ENCODE results near the gene PLCB4. TPM values are rescaled to one million over a fixed set of nuclear protein-coding genes. Genes with fewer than 3 reads are reported as not detected.

Gene PLCB4
- total and polyA plus RNA-seq, 2 experiments from 2014 or later = 6.5 to 16.1 TPM

DNA sequence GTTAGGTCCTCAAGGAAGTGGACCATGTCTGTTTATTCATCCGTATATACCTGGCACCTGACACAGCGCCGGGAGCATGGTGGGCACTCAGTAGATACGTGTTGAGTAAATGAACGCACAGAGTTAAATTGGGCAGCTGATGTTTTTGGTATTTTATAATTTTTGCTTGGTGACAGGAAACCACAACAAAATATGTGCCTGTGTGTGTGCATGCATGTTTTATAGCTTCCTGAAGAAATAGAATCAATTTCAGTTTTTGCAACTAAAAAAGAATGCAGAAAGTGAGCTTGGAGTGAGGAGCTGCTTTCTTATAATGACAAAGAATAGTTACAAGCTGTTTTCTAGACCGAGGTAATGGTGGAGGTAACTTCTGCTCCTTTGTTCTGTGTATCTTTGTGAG is 91.4 kb downstream of the PLCB4 start:
- Mint-ChIP-seq H3K36me3 (ENCODE audit: low read depth) (no peaks in the 10 kb centered on the region), H3K27ac (peak overlapping the region; percentile 66; the same call in 1 of the 2 replicates), H3K9me3 (no peaks in the 10 kb centered on the region), H3K27me3 (ENCODE audit: insufficient read depth, low read depth, poor library complexity) (peaks cover 6% of the 10 kb centered on the region), H3K4me1 (peaks cover 23% of the 10 kb centered on the region), H3K4me3 (no peak overlapping the region)
- Histone ChIP-seq H3K27me3 (ENCODE audit: insufficient read depth) (no peaks in the 10 kb centered on the region), H2AFZ (no peak overlapping the region), H3F3A (replicated peaks; ENCODE audit: low read depth) (no peaks in the 10 kb centered on the region), H3K9me2 (ENCODE audit: insufficient read depth) (no peaks in the 10 kb centered on the region), H3K4me2 (peak overlapping the region; percentile 54; the same call in 1 of the 2 replicates), H3K4me3 (no peak overlapping the region), H4K20me1 (replicated peaks; ENCODE audit: insufficient read depth) (no peaks in the 10 kb centered on the region), H3K4me1 (ENCODE audit: insufficient read depth) (peaks cover 18% of the 10 kb centered on the region), H3K27ac (ENCODE audit: low read depth) (0 out of 2 replicates have a peak overlapping the region, but pooled peaks have one; percentile 1), H3K79me2 (replicated peaks; ENCODE audit: insufficient read depth) (no peaks in the 10 kb centered on the region; the same call in 1 of the 2 replicates), H3K36me3 (ENCODE audit: insufficient read depth) (no peaks in the 10 kb centered on the region)
- TF ChIP-seq REST (IDR thresholded peaks at IDR 0.05; ENCODE audit: unreplicated experiment) (no peak), ZNF331 (CRISPR knock-in tag; IDR thresholded peaks at IDR 0.05; ENCODE audit: low read depth) (no peak), EZH2 (IDR thresholded peaks at IDR 0.05; ENCODE audit: low read depth, unreplicated experiment) (no peak), JUNB (IDR thresholded peaks at IDR 0.05; ENCODE audit: unreplicated experiment) (no peak), CREB1 (CRISPR knock-in tag; IDR thresholded peaks at IDR 0.05; ENCODE audit: low read depth) (no peak)
- DNase-seq (ENCODE audit: low spot score) (no peak), ATAC-seq (peak; percentile 52)

GRCh38 chr20:9160757-9161156 is 91.9 kb downstream of the PLCB4 start:
- TF ChIP-seq CTCF (conservative IDR thresholded peaks at IDR 0.05; ENCODE audit: low read depth in 2 of 2) = no peak
- TF ChIP-seq REST (IDR thresholded peaks at IDR 0.05; ENCODE audit: unreplicated experiment) = no peak
- Histone ChIP-seq H3K4me1 (ENCODE audit: insufficient read depth) (peaks cover 18% of the 10 kb centered on the region), H3K4me3 (no peak overlapping the region), H3K27ac (ENCODE audit: low read depth) (0 out of 2 replicates have a peak overlapping the region, but pooled peaks have one; percentile 1), H3K9me2 (ENCODE audit: insufficient read depth) (no peaks in the 10 kb centered on the region), H3K36me3 (ENCODE audit: insufficient read depth) (no peaks in the 10 kb centered on the region), H2AFZ (no peak overlapping the region), H3K27me3 (ENCODE audit: insufficient read depth) (no peaks in the 10 kb centered on the region), H3K79me2 (replicated peaks; ENCODE audit: insufficient read depth) (no peaks in the 10 kb centered on the region; the same call in 1 of the 2 replicates), H3K4me2 (peak overlapping the region; percentile 54; the same call in 1 of the 2 replicates), H4K20me1 (replicated peaks; ENCODE audit: insufficient read depth) (no peaks in the 10 kb centered on the region), H3F3A (replicated peaks; ENCODE audit: low read depth) (no peaks in the 10 kb centered on the region)
- H3K4me3 Mint-ChIP-seq = no peak overlapping the region
- no peaks in the 10 kb centered on the region for H3K9me3 Mint-ChIP-seq
- H3K4me1 Mint-ChIP-seq = peaks cover 23% of the 10 kb centered on the region
- peak; percentile 23; the same call in 2 of the 3 replicates for ATAC-seq
- peak overlapping the region; percentile 46 for H3K27ac Mint-ChIP-seq
- peaks cover 6% of the 10 kb centered on the region for H3K27me3 Mint-ChIP-seq (ENCODE audit: insufficient read depth, low read depth, poor library complexity)
- no peaks in the 10 kb centered on the region for H3K36me3 Mint-ChIP-seq (ENCODE audit: low read depth)
- DNase-seq (ENCODE audit: low spot score) = no peak

Data from GM23338 (cell line).